Cardiac muscle cell (in vitro differentiated cells and primary cell): Measurements from ENCODE around the gene PCDHGA2. TPM values are rescaled to one million over a fixed set of nuclear protein-coding genes. Genes with fewer than 3 reads are reported as not detected.
"Not testable (repeated sequence)": the region's sequence is repeated elsewhere in the genome, so short reads cannot be mapped to it uniquely, and the experiment has no call there.

Experiments used
- DNase-seq, 2 donors: peaks; one replicate each; pipeline versions ENCODE4 v3.0.0 to v3.0.0-alpha.2; 2010 to 2017; ENCODE audit warnings: low read depth in 1 of 2, low spot score in 1 of 2
- H3K27ac ChIP-seq: fragments of 200-600 bp; sonication (generic); 2 replicates; pipeline ENCODE4 v1.5.1; 2016
- H3K27me3 ChIP-seq: fragments of 200-600 bp; sonication (generic); 2 replicates; pipeline ENCODE4 v1.6.0; 2016; ENCODE audit warnings: control low read depth
- H3K36me3 ChIP-seq: fragments of 200-600 bp; sonication (generic); 2 replicates; pipeline ENCODE4 v1.5.1; 2016; ENCODE audit warnings: control low read depth
- H3K4me1 ChIP-seq: fragments of 200-600 bp; sonication (generic); 2 replicates; pipeline ENCODE4 v1.8.1; 2017; ENCODE audit warnings: low read depth, mild to moderate bottlenecking, mixed run types
- H3K4me3 ChIP-seq: fragments of 200-600 bp; sonication (generic); 2 replicates; pipeline ENCODE4 v1.5.1; 2016; ENCODE audit warnings: mild to moderate bottlenecking
- H3K9me3 ChIP-seq: fragments of 200-600 bp; sonication (generic); 2 replicates; pipeline ENCODE4 v1.5.1; 2017; ENCODE audit warnings: low read depth, mild to moderate bottlenecking, control low read depth
- CTCF ChIP-seq: IDR thresholded peaks from 2 replicates; pipeline ENCODE4 v1.5.1; 2012; ENCODE audit warnings: low read depth, mild to moderate bottlenecking, low read length
- polyA plus RNA-seq: library from polyadenylated mRNA; unstranded; fragments of >200 nt; fragmentation: Nextera tagmentation; extraction: Ambion mirVana; gene quantifications from 2 replicates; pipeline ENCODE4 v1.2.1, GENCODE V29; 2016
- total RNA-seq: library from RNA; depleted of rRNA; stranded (reverse); fragments of >200 nt; gene quantifications from 2 replicates; pipeline ENCODE4 v1.2.3, GENCODE V29; 2016

The PCDHGA2 gene
- total RNA-seq, result 0.95 and 1.8 TPM in 2 replicates
- polyA plus RNA-seq, result 0.18 and 1.1 TPM in 2 replicates

GRCh38 chr5:141338538-141339306, at the start of gene PCDHGA2:
Gene PCDHGA2 (plus strand): TSS chr5:141338760.
- H3K36me3 ChIP-seq, result no peaks in the 10 kb centered on the region
- no peak within 1 kb of the TSS for H3K27ac ChIP-seq
- H3K4me1 ChIP-seq, result no peaks in the 10 kb centered on the region
- no peaks in the 10 kb centered on the region for H3K27me3 ChIP-seq
- peak; percentile 55 for TF ChIP-seq CTCF
- no peak within 1 kb of the TSS for H3K4me3 ChIP-seq
- no peaks in the 10 kb centered on the region for H3K9me3 ChIP-seq
- peak in 1 of 2 donors; percentile 66 for DNase-seq

GRCh38 chr5:141298376-141298775, 40.2 kb upstream of the PCDHGA2 start:
- Histone ChIP-seq H3K9me3 (no peaks in the 10 kb centered on the region), H3K36me3 (no peaks in the 10 kb centered on the region), H3K4me1 (no peaks in the 10 kb centered on the region), H3K4me3 (no peak overlapping the region), H3K27me3 (no peaks in the 10 kb centered on the region), H3K27ac (peak overlapping the region; percentile 38)
- no peak for TF ChIP-seq CTCF
- peak in 1 of 2 donors; percentile 40 for DNase-seq

- no peak within 1 kb of the TSS for H3K4me3 ChIP-seq
- no peaks in the 10 kb centered on the region for H3K9me3 ChIP-seq
- DNase-seq, result no peak
- no peaks in the 10 kb centered on the region for H3K36me3 ChIP-seq
- TF ChIP-seq CTCF, result no peak
- no peak within 1 kb of the TSS for H3K27ac ChIP-seq
- no peaks in the 10 kb centered on the region for H3K27me3 ChIP-seq
- no peaks in the 10 kb centered on the region for H3K4me1 ChIP-seq
Observed at GRCh38 chr5:141303756-141304155, 34.8 kb upstream of the PCDHGA2 start, which contains the start of gene SLC25A2. Gene SLC25A2 (minus strand): TSS chr5:141304049. CDS start chr5:141303865, 184 bp downstream.

GRCh38 chr5:141306630-141307029, 31.9 kb upstream of the PCDHGA2 start:
- DNase-seq, result no peak
- Histone ChIP-seq H3K36me3 (no peaks in the 10 kb centered on the region), H3K27ac (no peak overlapping the region), H3K4me1 (no peaks in the 10 kb centered on the region), H3K4me3 (no peak overlapping the region), H3K9me3 (no peaks in the 10 kb centered on the region), H3K27me3 (no peaks in the 10 kb centered on the region)
- no peak for TF ChIP-seq CTCF

- no peak overlapping the region for H3K27ac ChIP-seq
- no peak overlapping the region for H3K4me3 ChIP-seq
- H3K4me1 ChIP-seq, result no peaks in the 10 kb centered on the region
- no peak for TF ChIP-seq CTCF
- DNase-seq, result no peak
- no peaks in the 10 kb centered on the region for H3K27me3 ChIP-seq
- H3K36me3 ChIP-seq, result peaks cover 13% of the 10 kb centered on the region
- H3K9me3 ChIP-seq, result peaks cover 7% of the 10 kb centered on the region
Observed at GRCh38 chr5:141313711-141314110, 24.8 kb upstream of the PCDHGA2 start.

GRCh38 chr5:141316963-141317362, 21.6 kb upstream of the PCDHGA2 start:
- not testable (repeated sequence) for H3K4me1 ChIP-seq, H3K27ac ChIP-seq, H3K4me3 ChIP-seq, DNase-seq, H3K9me3 ChIP-seq, H3K27me3 ChIP-seq
- peaks cover 21% of the 10 kb centered on the region for H3K36me3 ChIP-seq
